Glomerular visceral epithelial cell (primary cell): ENCODE results near the gene FOXJ1.

ENCODE experiments used
- DNase-seq: peaks from one replicate; pipeline ENCODE4 v3.0.0-alpha.2; 2016; ENCODE audit errors: extremely low spot score

Gene FOXJ1

GRCh38 chr17:76140661-76141211 is 309 bp downstream of the FOXJ1 start:
- no peak for DNase-seq

GRCh38 chr17:76139801-76140660 is 1.0 kb downstream of the FOXJ1 start:
- no peak for DNase-seq

GRCh38 chr17:76138896-76139752 is 1.9 kb downstream of the FOXJ1 start:
- no peak for DNase-seq

GRCh38 chr17:76138234-76138895 is 2.7 kb downstream of the FOXJ1 start:
- peak; percentile 65 for DNase-seq

- DNase-seq, result no peak
Observed at GRCh38 chr17:76137351-76138233, 3.5 kb downstream of the FOXJ1 start.

- DNase-seq, result no peak
Observed at GRCh38 chr17:76137001-76137350, 4.1 kb downstream of the FOXJ1 start.

GRCh38 chr17:76136276-76137000 is 4.6 kb downstream of the FOXJ1 start:
- no peak for DNase-seq

- no peak for DNase-seq
Observed at GRCh38 chr17:76135810-76136188, 5.2 kb downstream of the FOXJ1 start.

- DNase-seq, result no peak
Observed at GRCh38 chr17:76134911-76135809, 5.9 kb downstream of the FOXJ1 start.

- peak; percentile 18 for DNase-seq
Observed at GRCh38 chr17:76132574-76133338, 8.3 kb downstream of the FOXJ1 start.

- DNase-seq, result no peak
Observed at GRCh38 chr17:76131692-76132573, 9.1 kb downstream of the FOXJ1 start.

- DNase-seq, result no peak
Observed at GRCh38 chr17:76131051-76131691, 9.9 kb downstream of the FOXJ1 start.

- no peak for DNase-seq
Observed at GRCh38 chr17:76130473-76130872, 10.6 kb downstream of the FOXJ1 start.

- no peak for DNase-seq
Observed at GRCh38 chr17:76125922-76126321, 15.1 kb downstream of the FOXJ1 start.

GRCh38 chr17:76125391-76125675 is 15.7 kb downstream of the FOXJ1 start:
- no peak for DNase-seq

- DNase-seq, result no peak
Observed at GRCh38 chr17:76124582-76125390, 16.3 kb downstream of the FOXJ1 start.
